NCI-H446 treated with DMSO at 0.1 percent for 48 hours (cell line): ENCODE measurements around the gene SART3.

Experiments
- DNase-seq: peaks from one replicate; lab custom pipeline; 2025; lab: John Stamatoyannopoulos, UW

The SART3 gene

DNA sequence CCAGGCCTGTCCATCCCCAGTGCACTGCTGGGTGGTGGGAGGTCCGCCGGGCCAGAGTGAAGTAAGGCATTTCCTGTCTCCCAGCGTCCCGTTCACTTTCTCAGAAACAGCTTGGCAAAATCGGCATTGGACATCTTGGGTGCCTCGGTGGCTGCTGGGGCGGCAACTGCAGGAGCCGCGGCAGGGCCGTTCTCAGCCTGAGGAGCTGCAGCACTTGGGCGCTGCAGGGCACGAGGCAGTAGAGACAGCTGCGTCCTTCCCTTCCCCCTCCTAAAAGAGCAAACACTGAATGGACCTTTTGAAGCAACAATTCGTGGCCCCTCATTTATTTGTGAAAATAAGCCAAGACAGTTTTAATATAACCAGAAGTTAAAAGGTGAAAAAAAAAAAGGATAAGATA is 37.6 kb downstream of the SART3 start:
- no peak for DNase-seq

DNA sequence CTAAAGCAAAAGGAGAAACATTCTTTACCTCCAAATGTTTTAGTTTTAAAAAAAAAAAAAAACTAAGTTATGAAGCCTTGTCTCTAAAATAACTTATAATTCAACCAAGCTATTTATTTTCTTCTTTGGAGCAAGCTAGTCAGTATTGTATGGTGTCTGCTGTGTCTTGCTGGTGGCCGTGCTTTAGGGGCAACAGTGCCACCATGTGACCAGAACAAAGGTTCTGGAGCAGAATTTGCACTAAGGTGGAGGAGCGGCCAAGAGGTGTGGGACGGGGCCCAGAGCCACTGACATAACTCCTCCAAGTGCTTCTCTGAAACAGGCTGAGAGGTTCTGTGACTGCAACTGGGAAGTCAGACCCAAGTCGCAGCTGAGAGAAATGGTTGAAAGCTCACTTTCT is 41.4 kb downstream of the SART3 start:
- DNase-seq, result no peak

DNA sequence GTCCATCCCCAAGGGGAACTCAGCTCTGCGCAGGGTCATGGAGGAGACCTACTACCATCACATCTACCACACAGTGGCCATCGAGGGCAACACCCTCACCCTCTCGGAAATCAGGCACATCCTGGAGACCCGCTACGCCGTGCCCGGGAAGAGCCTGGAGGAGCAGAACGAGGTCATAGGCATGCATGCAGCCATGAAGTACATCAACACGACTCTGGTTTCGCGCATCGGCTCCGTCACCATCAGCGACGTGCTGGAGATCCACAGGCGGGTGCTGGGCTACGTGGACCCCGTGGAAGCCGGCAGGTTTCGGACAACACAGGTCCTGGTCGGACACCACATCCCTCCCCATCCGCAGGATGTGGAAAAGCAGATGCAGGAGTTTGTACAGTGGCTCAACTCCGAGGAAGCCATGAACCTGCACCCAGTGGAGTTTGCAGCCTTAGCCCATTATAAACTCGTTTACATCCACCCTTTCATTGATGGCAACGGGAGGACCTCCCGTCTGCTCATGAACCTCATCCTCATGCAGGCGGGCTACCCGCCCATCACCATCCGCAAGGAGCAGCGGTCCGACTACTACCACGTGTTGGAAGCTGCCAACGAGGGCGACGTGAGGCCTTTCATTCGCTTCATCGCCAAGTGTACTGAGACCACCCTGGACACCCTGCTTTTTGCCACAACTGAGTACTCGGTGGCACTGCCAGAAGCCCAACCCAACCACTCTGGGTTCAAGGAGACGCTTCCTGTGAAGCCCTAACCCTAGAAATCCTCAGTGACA is 42.1 kb downstream of the SART3 start:
- no peak for DNase-seq

DNA sequence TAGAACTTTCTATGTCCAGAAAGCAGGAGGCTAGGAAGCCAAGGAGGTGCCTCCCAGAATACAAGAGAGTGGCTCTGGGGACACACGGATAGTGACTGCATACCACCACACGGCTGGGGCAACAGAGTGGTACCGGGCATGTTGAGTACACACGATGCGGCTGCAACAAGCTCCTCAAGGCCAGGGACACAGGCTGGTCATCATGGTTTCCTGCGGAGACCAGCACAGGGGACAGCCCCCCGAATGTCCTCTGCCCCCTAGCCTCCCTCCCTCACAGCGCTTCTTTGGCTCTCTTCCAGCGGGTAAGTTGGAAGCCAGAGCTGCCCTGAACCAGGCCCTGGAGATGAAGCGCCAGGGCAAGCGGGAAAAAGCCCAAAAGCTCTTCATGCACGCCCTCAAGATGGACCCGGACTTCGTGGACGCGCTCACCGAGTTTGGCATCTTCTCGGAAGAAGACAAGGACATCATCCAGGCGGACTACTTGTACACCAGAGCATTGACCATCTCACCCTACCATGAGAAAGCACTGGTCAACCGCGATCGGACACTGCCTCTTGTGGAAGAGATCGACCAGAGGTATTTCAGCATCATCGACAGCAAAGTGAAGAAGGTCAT is 42.8 kb downstream of the SART3 start:
- no peak for DNase-seq

DNA sequence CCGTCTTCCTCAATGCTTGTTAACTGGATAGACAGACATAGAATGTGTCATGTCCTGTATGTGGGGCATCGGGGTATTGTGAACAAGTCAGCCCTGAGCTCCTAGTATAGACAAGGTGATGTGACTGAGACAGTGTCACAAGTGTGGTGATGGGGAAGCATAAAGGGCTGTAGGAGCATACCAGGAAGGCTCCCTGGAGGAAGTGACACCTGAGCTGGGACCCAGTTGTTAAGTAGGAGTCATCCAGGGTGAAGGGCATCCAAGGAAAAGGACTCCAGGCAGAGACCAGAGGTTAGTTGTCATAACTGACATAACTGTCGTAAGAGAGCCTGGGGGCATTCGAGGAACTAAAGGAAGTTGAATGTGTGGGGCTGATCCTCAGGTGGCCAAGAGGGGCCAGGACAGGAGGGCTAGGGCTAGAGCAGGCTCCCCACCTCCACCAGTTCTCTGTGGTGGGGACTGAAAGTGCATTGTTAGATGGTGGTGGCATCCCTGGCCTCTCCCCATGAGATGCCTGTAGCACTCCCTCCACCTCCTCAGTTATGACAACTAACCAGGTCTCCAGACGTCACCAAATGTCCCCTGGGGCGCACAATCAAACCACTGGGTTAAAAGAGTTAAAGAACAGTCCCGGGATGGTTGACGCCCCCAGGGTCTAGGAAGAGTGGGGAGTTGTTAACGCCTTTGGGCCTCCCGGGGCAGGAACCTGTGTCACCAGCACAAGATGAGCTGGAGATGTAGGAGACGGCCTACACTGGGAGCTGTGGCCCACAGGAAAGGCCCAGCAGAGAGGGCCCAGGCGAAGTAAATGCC is 43.5 kb downstream of the SART3 start:
- DNase-seq, result no peak

DNA sequence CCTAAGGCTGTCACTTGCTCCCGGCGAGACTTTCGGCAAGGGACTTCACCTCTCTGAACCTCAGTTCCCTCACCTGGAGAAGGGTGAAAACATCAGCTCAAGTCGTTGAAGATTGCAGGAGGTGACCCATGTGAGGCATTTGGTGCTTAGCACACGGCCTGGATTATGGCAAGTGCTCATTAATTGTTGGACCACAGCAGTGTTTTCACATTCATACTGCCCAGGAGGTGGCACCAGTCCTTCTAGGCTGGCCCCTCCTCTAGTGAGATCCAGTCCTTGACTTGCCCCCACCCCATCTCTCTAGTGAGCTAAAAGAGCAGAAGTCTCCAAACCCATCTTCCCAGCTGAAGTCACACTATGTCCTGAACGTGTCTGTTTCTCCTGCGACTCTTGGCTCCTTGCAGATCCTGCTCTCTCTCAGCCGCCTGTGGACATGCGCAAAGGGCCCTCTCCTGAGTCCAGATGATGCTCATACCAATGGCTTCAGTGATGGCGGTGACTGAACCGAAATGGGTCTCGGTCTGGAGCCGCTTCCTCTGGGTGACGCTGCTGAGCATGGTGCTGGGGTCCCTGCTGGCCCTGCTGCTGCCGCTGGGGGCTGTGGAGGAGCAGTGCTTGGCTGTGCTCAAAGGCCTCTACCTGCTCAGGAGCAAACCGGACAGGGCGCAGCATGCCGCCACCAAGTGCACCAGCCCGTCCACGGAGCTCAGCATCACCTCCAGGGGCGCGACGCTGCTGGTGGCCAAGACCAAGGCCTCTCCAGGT is 44.3 kb downstream of the SART3 start:
- no peak for DNase-seq

DNA sequence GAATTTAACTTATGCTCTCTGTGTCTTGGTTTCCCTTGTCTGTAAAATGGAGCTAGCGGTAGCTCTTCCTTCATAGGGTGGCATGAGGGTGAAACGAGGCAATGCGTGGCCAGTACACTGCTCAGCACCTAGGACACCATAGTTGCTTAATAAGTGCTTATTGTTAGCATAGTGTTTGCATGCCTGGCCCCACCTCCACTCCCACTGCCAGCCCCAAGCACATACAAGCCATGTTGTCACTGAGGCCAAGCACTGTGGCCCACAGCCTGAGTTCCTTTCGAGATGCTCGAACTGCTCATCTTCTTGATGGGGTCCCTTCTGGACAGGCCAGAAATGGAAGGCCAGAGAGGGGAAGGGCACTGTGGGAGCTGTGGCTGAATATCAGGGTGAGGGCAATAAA is 45.1 kb downstream of the SART3 start:
- no peak for DNase-seq

DNA sequence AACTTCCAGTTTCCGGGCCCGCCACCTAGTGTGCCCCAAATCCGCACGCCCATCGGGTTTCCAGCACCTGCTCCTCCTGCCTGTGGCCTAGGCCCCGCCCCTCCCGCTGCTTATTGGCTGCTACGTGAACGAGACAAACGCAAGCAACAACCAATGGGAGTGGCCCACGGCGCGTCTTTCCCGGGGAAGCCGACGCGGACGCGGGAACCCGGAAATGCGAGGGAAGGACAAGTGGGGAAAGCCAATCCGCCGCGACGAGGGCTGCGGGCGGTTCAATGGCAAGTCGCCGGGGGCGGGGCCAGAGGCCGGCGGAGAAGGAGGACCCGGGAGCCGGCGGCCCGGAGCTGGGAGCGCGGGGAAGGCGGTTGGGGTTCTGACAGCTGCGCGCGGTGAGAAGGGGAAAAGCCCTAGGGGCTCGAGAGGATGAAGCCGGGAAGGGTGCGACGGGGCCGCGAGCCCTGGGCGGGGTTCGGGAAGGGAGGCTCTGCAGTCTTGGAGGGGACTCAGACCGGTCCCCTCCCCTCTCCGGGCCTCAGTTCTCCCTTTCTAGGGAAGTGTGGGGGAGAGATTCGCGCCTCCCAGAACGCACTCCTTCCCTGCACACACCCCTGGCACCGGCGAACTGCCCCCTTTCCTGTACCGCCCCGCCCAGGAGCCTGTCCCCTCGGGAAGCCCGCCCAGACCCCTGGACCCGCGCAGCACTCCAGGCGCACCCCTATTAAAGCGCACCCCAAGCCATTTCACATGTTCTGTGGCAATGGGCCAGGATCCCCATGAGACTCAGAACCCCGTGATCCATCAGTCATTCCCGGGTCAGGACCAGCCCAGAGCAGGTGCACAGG is 45.8 kb downstream of the SART3 start, which contains the start of gene FICD:
FICD (plus strand) TSS at position 305 of the 842 bp plus-strand sequence. CDS start 1,696 bp downstream, outside the sequence.
- DNase-seq, result peak; percentile 96

DNA sequence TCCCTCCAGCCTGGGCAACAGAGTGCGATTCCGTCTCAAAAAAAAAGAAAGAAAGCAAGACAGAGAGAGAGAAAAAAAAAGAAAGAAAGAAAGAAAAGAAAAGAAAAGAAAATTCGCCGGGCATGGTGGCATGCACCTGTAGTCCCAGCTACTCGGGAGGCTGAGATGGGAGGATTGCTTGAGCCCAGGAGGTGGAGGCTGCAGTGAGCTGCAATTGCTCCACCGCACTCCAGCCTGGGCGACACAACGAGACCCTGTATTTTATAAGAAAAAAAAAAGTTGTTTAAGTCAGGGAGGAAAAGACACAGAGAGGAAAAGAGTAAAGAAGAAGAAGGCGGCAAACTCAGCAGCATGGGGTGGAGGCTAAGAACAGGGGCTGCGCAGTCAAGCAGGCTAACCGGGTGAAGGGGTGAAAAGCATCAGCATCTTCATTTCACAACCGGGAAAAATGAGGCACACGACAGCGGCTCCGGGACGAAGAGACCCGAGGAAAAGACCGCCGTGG is 46.5 kb downstream of the SART3 start:
- no peak for DNase-seq

DNA sequence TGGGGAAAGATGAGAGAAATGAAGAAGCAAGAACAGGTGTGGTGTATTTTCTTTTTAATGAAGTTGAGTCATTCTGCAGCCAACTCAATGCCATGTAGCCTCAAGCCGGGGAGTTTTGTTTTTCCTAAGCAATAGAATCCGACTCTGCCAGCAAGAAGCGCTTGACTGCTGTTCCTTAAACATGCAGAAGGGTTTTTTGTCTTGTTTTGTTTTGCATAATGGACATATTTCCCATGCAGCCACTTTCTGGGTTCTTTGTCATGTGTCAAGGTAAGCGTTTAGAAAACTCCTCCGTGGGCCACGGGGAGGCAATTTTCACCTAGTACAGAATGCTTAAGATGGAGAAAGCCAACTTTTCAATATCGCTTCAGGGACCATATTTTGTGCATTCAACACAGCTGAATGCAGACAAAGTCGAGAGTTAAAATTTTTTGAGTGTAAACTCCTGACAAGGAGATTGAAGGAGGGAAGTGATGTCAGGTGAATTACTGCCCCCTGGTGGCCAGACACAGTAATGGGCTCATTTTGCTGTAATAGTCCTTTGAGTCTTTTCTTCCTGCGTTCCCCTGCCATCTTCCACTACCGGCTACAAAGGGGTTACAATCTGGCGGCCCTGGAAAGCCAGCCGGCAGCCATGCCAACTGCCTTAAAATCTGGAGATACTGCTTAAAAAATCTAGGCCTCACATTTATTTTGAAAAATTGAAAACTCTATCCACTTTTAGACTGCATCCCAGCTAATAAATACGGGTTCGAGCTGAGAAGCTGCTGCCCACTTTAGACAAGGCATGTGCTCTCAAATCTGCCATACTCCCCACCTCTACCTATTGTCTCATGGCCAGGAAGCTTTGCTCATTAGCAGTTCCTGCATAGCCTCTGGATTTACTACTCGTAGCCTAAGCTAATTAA is 49.1 kb downstream of the SART3 start:
- peak; percentile 53 for DNase-seq

DNA sequence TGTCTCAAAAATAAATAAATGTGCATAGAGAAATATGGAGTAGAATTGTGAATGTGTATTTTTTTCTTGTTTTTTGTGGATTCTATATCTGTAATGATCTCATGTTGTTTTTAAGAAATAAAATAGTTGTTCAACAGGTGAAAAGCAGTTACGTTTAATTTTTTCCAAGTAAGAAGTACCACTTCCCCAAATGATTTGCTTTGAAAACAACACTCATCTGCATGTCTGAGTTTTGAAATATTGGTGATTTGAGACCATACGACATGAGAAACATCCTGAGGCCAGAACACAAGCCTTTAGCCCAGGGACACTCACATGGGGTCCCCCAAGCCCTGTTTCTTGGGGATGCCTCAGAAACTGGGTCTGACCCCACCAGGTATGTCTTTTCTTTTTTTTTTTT is 50.1 kb downstream of the SART3 start:
- no peak for DNase-seq

DNA sequence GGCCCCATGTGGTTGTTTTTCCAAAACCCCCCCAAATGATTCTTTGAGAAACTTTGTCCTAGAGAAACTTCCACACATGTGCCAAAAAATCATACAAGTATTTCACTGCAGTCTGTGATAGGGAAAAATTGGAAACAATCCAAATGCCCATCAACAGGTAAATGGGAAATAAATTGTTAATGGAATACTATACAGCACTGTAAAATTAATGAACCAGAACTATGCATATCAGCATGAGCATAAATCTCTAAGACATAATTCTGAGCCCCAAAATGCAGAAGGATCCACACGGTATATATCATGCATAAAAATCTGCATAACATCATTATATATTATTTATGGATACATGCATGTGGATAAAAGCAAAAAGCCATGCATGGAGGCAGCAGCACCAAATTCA is 51.2 kb downstream of the SART3 start:
- no peak for DNase-seq

DNA sequence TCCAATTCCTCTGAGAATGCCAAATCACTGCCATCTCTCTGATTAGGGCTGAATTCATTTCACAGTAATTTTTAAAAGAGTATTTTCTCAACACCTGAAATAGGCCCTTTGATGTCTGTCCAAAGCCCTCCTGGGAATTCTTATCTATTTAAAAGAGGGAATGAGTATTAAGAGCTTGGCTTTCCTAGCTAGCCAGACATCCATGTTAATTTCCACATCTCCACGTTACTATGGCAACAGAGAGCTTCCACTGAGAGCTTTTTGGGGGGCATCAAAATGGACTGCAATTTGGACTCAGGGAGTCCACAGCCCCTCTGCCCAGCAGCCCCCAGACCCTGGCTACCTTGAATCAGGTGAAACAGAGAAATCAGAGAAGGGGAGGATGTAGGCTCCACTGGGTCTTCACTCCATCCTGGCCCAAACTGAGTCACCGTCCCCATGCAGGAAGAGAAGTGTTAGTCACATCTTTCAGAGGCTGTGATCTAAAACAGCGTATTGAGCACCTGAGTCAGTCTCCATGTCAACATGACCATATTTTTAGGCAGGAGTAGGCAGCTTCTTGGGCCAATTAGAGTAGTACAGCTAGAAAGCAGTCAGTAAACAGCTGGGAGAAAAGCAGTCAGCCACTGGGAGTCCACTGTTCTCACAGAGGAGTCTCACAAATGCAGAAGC is 52.9 kb downstream of the SART3 start:
- DNase-seq, result no peak

DNA sequence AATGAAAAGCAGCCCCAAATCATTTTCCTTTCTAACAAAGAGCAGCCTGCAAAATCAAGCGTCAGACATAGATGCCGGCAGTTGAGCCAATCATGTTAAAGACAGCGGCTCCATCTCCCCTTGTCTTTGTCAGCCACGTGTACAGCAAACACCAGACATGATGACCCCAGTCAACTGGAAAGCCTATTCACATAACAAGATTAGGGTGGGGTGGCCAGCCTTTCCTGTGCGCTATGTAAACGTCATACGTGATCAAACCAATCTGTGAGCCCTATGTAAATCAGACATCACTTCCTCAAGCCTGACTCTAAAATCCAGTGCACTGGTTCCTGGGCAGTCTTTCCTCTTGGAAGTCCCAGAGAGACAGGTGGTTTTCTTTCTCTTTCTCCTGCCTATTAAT is 55.8 kb downstream of the SART3 start:
- DNase-seq, result no peak

DNA sequence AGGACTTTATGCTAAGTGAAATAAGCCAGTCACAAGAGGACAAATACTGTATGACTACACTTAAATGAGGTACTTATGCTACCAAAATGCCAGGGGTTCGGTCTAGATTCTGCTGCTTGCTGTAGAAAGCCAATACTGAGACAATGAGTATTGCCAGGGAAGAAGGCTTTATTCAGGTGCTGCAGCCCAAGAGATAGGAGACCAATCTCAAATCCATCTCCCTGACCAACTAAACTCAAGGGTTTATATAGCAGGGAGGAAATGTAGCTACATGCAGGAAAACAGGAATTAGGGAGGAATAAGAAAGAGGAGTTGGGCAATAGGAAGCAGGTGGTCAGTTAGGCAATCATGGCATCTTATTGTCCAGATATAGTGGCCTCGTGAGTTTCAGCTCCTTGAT is 58.1 kb downstream of the SART3 start:
- DNase-seq, result no peak

DNA sequence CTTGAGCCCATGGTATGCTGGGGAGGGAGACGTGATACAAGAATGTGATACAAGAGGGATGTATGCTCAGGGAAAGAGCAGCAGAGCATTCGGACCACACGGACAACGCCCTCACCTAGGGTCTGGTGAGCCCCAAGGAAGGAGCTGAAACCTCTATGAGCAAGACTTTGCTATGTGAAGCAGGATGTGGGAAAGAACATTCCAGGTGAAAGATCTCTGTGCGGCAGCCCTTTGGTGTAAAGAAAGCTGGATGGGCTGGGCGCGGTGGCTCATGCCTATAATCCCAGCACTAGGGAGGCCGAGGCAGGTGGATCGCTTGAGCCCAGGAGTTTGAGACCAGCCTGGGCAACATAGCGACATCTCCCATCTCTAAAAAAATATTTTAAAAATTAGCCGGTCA is 62.8 kb downstream of the SART3 start:
- no peak for DNase-seq

DNA sequence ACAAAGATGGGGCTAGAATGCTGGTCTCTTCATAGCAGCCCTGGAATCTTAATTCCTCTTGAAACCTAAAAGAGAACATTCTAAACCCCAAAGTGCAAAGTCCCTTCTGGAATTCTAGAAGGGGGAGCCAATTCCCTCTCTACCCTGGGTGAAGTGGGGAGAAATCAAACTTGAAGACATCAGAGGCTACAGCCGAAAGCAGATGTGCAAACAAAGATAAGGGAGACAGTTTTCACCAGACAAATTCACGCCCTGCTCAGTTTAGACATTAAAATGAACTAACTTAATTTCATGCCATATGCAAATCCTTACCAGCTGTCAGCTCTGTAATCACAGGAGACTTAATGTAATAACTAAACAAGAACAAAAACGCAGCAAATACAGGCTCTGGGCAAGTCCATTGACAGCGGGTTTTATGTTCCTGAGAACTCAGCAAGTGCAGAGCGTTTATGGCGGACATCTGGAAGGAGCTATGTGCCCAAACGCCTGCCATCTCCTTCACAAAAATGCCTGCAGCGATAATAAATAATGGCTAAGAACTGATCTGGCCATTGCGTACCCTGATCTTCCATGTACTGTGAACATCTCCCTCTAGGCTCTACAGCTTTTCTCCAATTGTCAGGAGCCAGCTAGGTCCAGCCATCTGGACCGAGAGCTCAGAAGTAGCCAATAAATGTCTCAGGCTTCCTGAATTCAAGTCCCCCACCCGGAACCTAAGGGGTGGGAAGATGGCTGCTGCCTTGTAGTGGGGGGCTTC is 65.0 kb downstream of the SART3 start:
- DNase-seq, result no peak

DNA sequence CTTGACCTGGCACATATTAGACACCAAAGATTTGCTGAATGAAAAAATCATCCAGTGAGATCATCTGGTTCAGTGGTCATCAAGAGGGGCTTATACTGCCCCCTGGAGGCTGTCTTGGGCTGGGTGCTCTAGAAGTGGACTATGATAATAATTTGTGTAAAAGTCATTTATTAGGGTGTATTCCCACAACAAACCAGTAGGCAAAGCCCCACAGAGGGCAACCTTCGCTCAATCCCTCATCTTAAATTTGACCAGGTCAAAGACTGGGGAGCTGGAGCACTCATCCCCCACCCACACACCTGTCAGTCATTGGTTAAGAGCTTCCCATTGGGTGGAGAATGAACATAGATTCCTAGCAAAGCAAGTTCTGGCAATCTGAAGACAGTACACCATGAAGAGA is 65.9 kb downstream of the SART3 start:
- peak; percentile 4 for DNase-seq

DNA sequence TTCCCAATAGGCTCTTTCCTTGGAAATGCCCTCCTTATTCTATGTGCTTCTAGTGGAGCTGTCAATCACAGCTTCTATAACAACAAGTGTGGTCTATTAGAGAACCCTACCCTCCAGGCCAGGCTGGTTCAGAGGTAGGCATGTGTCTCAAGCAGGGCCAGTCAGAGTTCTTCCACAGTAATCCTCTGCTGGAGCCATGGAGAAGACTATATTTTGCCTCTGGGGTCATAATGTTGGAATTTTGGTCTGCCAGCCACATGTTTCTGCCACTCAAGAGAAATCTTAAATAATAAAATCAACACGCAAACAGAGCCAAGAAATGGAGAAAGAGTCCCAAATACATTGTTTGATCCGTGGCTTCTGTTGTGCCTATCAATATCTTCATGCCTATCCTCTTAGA is 69.7 kb downstream of the SART3 start:
- DNase-seq, result no peak
